Measurements from ENCODE around the gene LRRD1. TPM values are rescaled to one million over a fixed set of nuclear protein-coding genes. Genes with fewer than 3 reads are reported as not detected.
"Not testable (repeated sequence)": the region's sequence is repeated elsewhere in the genome, so short reads cannot be mapped to it uniquely, and the experiment has no call there.

Gene LRRD1
- total RNA-seq, 1 donor from 2014 or later: 0.59 TPM

DNA sequence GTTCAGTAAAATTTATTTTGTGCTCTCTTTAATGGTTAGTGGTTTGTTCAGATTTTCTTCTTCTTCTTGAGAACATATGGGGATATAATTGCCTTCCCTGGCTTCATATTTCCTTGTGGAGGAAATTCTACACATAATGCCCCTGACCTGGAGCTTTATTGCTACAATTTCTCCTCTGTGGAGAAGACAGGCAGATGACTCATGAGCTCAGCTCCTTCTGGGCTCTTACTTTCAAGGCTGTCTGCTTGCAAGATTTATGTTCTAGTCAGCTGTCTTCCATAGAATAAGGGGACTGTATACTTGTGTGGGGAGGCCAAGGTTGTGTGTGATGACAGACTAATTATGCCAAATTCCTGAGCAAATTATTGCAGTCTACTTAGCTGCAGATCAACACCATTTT, 1.6 kb downstream of the LRRD1 start:
- H3K27ac Mint-ChIP-seq (ENCODE audit: unreplicated experiment): no peak overlapping the region
- TF ChIP-seq, protein P1, sequence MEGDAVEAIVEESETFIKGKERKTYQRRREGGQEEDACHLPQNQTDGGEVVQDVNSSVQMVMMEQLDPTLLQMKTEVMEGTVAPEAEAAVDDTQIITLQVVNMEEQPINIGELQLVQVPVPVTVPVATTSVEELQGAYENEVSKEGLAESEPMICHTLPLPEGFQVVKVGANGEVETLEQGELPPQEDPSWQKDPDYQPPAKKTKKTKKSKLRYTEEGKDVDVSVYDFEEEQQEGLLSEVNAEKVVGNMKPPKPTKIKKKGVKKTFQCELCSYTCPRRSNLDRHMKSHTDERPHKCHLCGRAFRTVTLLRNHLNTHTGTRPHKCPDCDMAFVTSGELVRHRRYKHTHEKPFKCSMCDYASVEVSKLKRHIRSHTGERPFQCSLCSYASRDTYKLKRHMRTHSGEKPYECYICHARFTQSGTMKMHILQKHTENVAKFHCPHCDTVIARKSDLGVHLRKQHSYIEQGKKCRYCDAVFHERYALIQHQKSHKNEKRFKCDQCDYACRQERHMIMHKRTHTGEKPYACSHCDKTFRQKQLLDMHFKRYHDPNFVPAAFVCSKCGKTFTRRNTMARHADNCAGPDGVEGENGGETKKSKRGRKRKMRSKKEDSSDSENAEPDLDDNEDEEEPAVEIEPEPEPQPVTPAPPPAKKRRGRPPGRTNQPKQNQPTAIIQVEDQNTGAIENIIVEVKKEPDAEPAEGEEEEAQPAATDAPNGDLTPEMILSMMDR (IDR thresholded peaks at IDR 0.05; ENCODE audit: unreplicated experiment): no peak
- H3K4me3 Mint-ChIP-seq (ENCODE audit: unreplicated experiment): no peak overlapping the region
- H3K9me3 Mint-ChIP-seq (ENCODE audit: unreplicated experiment): no peaks in the 10 kb centered on the region
- no peak for DNase-seq (ENCODE audit: low spot score)
- H3K4me1 Mint-ChIP-seq (ENCODE audit: unreplicated experiment): peaks cover 3% of the 10 kb centered on the region
- H3K27me3 Mint-ChIP-seq (ENCODE audit: unreplicated experiment): peaks cover 3% of the 10 kb centered on the region
- H3K36me3 Mint-ChIP-seq (ENCODE audit: low read depth, unreplicated experiment): peaks cover 3% of the 10 kb centered on the region

- not testable (repeated sequence) for H3K27me3 Mint-ChIP-seq (ENCODE audit: unreplicated experiment); H3K4me1 Mint-ChIP-seq (ENCODE audit: unreplicated experiment); H3K4me3 Mint-ChIP-seq (ENCODE audit: unreplicated experiment); H3K27ac Mint-ChIP-seq (ENCODE audit: unreplicated experiment); H3K36me3 Mint-ChIP-seq (ENCODE audit: low read depth, unreplicated experiment); H3K9me3 Mint-ChIP-seq (ENCODE audit: unreplicated experiment); DNase-seq (ENCODE audit: low spot score)
Measured at GRCh38 chr7:92169529-92169928, 9.4 kb downstream of the LRRD1 start.

DNA sequence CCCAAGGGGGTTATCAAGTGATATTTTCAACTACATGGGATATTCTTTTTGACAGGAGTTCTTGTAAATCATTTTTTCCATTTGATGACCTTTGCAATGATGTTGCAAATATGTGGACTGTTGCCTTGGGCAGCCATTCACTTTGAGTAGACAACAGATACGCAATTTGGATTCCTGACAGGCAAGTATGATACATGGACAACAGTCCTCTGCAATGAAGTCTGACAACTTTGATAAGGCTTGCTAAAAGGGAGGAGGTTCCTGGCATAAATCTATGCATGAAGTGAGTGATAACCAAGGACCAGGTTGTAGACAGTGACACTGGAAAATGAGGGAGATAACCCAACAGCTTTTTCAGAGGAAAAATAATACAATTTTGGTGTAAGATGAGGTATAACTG, 17.7 kb downstream of the LRRD1 start:
- Mint-ChIP-seq H3K4me3 (ENCODE audit: unreplicated experiment) (no peak overlapping the region), H3K9me3 (ENCODE audit: unreplicated experiment) (no peaks in the 10 kb centered on the region), H3K4me1 (ENCODE audit: unreplicated experiment) (peaks cover 7% of the 10 kb centered on the region), H3K27me3 (ENCODE audit: unreplicated experiment) (no peaks in the 10 kb centered on the region), H3K36me3 (ENCODE audit: low read depth, unreplicated experiment) (no peaks in the 10 kb centered on the region), H3K27ac (ENCODE audit: unreplicated experiment) (no peak overlapping the region)
- TF ChIP-seq, protein P1 (IDR thresholded peaks at IDR 0.05; ENCODE audit: unreplicated experiment): no peak
- DNase-seq (ENCODE audit: low spot score): no peak

GRCh38 chr7:92158660-92159575, 20.0 kb downstream of the LRRD1 start:
- no peak overlapping the region for H3K4me3 Mint-ChIP-seq (ENCODE audit: unreplicated experiment)
- no peak for DNase-seq (ENCODE audit: low spot score)
- H3K9me3 Mint-ChIP-seq (ENCODE audit: unreplicated experiment): no peaks in the 10 kb centered on the region
- no peaks in the 10 kb centered on the region for H3K36me3 Mint-ChIP-seq (ENCODE audit: low read depth, unreplicated experiment)
- H3K4me1 Mint-ChIP-seq (ENCODE audit: unreplicated experiment): peaks cover 2% of the 10 kb centered on the region
- TF ChIP-seq, protein P1 (IDR thresholded peaks at IDR 0.05; ENCODE audit: unreplicated experiment): no peak
- H3K27ac Mint-ChIP-seq (ENCODE audit: unreplicated experiment): no peak overlapping the region
- H3K27me3 Mint-ChIP-seq (ENCODE audit: unreplicated experiment): no peaks in the 10 kb centered on the region

- no peak overlapping the region for H3K4me3 Mint-ChIP-seq (ENCODE audit: unreplicated experiment)
- TF ChIP-seq, protein P1 (IDR thresholded peaks at IDR 0.05; ENCODE audit: unreplicated experiment): no peak
- no peaks in the 10 kb centered on the region for H3K9me3 Mint-ChIP-seq (ENCODE audit: unreplicated experiment)
- H3K4me1 Mint-ChIP-seq (ENCODE audit: unreplicated experiment): peaks cover 2% of the 10 kb centered on the region
- no peaks in the 10 kb centered on the region for H3K36me3 Mint-ChIP-seq (ENCODE audit: low read depth, unreplicated experiment)
- no peak for DNase-seq (ENCODE audit: low spot score)
- H3K27ac Mint-ChIP-seq (ENCODE audit: unreplicated experiment): no peak overlapping the region
- no peaks in the 10 kb centered on the region for H3K27me3 Mint-ChIP-seq (ENCODE audit: unreplicated experiment)
Measured at GRCh38 chr7:92156990-92157389, 22.0 kb downstream of the LRRD1 start.
